GM06990 (cell line): Measurements from ENCODE around the gene KCNN3.

ENCODE experiments used
- DNase-seq: peaks from one replicate; pipeline ENCODE4 v3.0.0-alpha.2; 2011; ENCODE audit not compliant: insufficient read length; ENCODE audit errors: extremely low read depth
- H3K27me3 ChIP-seq: replicated peaks from 2 replicates; pipeline ENCODE4 v1.6.0; 2011; ENCODE audit warnings: low read length; ENCODE audit not compliant: control insufficient read depth, insufficient read depth
- H3K36me3 ChIP-seq: 2 replicates; pipeline ENCODE4 v1.5.1; 2011; ENCODE audit warnings: low read length; ENCODE audit not compliant: control insufficient read depth, insufficient read depth
- H3K4me3 ChIP-seq: replicated peaks from 2 replicates; pipeline ENCODE4 v1.5.1; 2011; ENCODE audit warnings: low read depth, mild to moderate bottlenecking, control low read depth, low read length
- TF ChIP-seq, protein P1 (sequence below): IDR thresholded peaks from 2 replicates; pipeline ENCODE4 v1.5.1; 2011; ENCODE audit warnings: low read length, control low read depth, mild to moderate bottlenecking, inconsistent platforms; ENCODE audit not compliant: insufficient read depth, poor library complexity, severe bottlenecking

Gene KCNN3

DNA sequence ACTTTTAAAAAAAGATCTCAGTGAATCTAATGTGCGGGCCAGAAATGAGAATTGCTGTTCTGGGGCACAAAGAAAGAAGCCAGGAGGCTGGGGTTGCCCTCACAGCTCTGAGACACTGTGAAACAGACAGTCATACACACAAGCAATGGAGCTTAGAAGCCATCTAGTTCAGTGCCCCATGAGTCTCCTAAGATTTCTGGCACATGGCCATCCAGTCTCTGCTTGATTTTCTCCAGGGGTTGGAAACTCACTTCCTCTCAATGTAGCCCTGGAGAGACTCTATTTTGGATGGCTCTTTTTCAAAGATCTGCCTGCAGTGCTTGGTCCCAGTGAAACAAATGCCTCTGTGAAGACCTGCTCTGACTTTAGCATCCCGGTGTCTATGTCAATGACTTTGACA, 38.6 kb downstream of the KCNN3 start:
- Histone ChIP-seq H3K4me3 (no peak overlapping the region), H3K27me3 (no peaks in the 10 kb centered on the region), H3K36me3 (no peaks in the 10 kb centered on the region; the same call in none of the 2 replicates)
- DNase-seq, result no peak
- TF ChIP-seq, protein P1, sequence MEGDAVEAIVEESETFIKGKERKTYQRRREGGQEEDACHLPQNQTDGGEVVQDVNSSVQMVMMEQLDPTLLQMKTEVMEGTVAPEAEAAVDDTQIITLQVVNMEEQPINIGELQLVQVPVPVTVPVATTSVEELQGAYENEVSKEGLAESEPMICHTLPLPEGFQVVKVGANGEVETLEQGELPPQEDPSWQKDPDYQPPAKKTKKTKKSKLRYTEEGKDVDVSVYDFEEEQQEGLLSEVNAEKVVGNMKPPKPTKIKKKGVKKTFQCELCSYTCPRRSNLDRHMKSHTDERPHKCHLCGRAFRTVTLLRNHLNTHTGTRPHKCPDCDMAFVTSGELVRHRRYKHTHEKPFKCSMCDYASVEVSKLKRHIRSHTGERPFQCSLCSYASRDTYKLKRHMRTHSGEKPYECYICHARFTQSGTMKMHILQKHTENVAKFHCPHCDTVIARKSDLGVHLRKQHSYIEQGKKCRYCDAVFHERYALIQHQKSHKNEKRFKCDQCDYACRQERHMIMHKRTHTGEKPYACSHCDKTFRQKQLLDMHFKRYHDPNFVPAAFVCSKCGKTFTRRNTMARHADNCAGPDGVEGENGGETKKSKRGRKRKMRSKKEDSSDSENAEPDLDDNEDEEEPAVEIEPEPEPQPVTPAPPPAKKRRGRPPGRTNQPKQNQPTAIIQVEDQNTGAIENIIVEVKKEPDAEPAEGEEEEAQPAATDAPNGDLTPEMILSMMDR, result no peak

DNA sequence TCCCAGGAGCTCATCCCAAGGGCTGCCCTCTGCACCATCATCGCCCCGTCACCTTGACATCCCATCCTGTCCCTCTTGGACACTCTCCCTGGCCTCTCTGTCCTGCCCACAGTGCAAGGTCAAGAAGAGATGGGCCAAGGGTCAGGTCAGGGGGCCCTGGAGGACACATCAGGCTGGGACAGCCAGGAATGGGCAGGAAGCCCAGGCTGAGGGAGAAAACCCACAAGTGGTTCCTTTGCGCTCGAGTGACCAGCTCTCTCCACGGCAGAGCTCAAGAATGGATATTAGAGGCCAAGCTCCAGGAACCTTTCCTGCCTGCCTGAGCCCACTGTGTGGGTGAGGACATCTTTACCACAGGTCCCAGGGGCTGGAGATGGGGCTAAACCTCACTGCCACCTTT, 41.0 kb downstream of the KCNN3 start:
- DNase-seq, result no peak
- Histone ChIP-seq H3K4me3 (no peak overlapping the region), H3K27me3 (no peaks in the 10 kb centered on the region), H3K36me3 (no peaks in the 10 kb centered on the region; the same call in none of the 2 replicates)
- TF ChIP-seq, protein P1, result no peak

DNA sequence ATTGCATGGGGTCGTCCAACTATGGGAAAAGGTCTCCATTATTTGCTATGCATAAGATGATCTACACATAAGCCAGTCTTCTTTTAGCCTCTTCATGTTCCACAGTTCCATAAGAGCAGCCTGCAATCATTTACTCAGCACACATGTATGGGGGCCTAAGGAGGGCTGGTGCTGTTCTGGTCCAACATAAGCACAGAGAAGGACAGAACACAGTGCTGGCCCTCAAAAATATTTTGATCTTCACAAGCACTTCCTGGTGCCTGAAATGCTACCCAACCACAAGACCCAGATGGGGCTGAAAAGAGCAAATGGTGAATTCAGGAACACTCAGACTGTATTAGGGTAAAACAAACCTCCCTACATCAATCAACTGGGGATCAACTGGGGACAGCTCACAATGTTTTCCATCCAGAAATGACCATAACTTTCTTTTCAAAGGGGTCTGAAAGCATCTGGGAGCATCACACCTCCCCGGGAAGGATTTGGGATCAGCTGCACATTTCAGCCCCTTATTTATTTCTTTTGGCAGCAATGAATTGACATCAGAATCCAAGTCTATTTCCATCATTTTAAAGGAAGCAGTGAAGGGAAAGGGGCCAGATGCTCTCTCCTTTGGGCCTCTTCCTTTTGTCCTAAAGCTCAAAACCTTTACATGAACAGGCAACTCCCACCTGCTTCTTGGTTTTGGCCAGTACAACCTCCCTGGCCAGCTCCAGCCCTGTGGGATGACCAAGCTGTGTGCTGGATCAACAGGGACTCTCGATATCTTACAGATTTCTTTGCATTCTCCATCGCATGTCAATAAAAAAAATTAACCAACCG, 45.7 kb downstream of the KCNN3 start:
- peaks cover 10% of the 10 kb centered on the region for H3K36me3 ChIP-seq
- no peak for DNase-seq
- no peaks in the 10 kb centered on the region for H3K27me3 ChIP-seq
- TF ChIP-seq, protein P1, result no peak
- no peak overlapping the region for H3K4me3 ChIP-seq

DNA sequence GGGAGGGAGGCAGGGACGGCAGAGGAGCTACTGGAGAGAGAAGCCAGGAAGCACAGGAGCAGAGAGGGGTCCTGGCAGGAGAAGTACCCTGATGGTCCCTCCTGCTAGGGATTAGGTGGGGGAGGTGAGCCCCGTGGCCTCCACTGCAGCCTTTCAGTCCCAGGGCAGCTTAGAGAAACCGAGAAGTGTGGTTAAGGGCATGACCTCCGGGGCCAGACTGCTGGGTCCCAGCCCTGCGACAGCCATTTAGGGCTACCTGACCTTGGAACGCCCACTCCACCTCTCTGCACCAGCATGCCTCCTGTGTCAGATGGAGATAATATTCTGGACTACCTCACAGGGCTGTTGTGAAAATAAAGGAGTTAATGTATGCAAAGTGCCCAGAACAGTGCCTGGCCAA, 47.4 kb downstream of the KCNN3 start:
- H3K27me3 ChIP-seq, result no peaks in the 10 kb centered on the region
- peaks cover 13% of the 10 kb centered on the region for H3K36me3 ChIP-seq
- TF ChIP-seq, protein P1, result no peak
- no peak for DNase-seq
- H3K4me3 ChIP-seq, result no peak overlapping the region

DNA sequence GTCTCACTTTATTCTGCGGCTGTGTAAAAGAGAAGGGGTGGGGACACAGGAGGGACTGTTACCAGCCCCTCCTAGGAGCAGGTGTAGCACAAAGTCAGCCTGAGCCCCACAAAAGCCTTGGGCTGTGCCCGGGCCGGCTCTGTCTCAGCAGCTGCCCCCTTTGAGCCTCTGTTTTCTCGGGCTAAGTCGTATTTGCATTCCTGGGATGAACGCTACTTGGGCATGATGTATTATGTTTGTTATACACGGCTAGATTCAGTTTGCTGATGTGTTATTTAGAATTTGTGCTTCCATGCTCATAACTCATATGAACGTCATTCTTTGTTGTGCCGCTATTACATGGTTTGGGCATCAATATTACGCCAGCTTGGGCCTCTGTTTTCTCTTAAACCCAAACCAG, 47.8 kb downstream of the KCNN3 start:
- TF ChIP-seq, protein P1, result no peak
- no peak for DNase-seq
- Histone ChIP-seq H3K4me3 (no peak overlapping the region), H3K27me3 (no peaks in the 10 kb centered on the region), H3K36me3 (peaks cover 13% of the 10 kb centered on the region)
